GM12872 (cell line): Measurements from ENCODE around the gene PLAGL2.

Experiments
- TF ChIP-seq, protein P1 (sequence below): IDR thresholded peaks from 3 replicates; pipeline ENCODE4 v1.5.1; 2011; ENCODE audit warnings: low read depth, mild to moderate bottlenecking, low read length, moderate library complexity; ENCODE audit not compliant: insufficient read depth

PLAGL2 gene

DNA sequence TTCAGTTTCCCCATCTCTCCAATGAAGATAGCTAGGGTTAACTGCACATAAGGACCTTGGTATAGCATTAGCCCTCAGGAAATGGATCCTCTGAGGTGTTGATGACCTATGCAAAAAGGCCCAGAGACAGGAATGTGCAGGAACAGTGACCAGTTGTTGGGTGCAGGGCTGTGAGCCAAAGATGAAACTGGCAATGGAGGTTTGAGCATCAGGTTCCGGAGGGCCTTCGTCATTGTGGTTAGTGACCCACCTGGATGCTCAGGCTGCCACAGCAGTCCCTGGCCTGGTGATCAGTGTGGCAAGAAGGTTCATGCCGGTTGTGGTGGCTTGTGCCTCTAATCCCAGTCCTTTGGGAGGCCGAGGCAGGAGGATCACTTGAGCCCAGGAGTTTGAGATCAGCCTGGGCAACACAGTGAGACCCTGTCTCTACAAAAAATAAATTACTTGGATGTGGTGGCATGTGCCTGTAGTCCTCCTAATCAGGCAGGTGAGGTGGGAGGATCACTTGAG lies 54.3 kb downstream of the PLAGL2 start:
- TF ChIP-seq, protein P1, sequence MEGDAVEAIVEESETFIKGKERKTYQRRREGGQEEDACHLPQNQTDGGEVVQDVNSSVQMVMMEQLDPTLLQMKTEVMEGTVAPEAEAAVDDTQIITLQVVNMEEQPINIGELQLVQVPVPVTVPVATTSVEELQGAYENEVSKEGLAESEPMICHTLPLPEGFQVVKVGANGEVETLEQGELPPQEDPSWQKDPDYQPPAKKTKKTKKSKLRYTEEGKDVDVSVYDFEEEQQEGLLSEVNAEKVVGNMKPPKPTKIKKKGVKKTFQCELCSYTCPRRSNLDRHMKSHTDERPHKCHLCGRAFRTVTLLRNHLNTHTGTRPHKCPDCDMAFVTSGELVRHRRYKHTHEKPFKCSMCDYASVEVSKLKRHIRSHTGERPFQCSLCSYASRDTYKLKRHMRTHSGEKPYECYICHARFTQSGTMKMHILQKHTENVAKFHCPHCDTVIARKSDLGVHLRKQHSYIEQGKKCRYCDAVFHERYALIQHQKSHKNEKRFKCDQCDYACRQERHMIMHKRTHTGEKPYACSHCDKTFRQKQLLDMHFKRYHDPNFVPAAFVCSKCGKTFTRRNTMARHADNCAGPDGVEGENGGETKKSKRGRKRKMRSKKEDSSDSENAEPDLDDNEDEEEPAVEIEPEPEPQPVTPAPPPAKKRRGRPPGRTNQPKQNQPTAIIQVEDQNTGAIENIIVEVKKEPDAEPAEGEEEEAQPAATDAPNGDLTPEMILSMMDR: no peak

DNA sequence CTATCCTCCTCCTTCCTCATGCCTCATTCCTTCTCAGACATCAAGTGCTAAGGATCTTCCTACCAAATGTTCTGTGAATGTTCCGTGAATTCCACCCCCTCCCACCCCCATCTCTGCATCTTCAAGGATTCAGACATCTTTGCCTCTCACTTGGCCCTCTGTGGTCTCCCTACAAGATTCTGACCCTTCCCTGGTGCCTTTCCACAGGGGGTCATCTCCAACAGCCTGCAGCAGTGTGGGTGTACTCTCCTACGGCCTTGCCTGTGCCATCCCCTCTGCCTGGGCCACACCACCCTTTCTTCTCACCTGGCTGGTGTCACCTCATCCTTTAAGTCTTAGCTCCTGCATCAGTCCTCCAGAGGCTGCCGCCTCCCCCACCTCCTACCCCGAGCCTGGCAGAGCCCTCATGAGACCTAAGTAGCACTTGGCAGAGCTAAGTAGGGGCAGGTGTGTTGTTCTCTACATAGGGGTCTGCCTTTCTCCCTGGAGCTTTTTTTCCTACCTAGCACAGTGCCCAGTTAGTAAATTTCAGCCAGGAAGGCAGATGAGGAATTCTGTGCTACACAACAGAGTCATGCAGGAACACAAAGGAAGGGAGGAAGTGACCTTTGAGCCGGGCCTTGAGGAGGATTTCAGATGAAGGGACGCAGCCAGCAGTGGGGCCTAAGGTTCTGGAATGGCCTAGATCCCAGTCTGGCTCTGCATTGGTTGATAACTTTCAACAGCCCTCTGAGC lies 55.0 kb downstream of the PLAGL2 start:
- TF ChIP-seq, protein P1: no peak

DNA sequence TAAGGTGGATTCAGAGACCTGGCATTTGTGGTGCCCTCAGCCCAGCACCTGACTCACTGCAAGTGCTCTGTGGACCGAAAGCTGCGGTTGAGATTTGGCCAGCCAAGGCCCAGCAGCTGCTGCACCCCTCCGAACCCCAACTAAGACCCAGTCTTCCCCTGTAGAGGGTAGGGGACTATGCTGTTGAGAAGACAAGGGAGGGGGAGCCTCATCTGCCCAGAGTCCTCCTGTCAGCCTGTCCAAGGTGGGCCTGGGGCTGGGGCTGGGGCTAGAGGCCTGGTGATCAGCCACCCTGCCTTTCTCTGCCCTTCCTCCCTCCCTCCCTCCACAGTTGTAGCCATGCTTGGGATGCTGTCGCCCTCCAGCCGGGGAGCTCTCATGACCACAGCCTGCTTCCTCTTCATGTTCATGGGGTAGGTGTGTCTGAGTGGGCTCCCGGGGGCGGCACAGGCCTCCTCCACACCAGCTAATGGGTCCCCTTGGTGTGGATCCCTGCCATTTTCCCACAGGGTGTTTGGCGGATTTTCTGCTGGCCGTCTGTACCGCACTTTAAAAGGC lies 57.2 kb downstream of the PLAGL2 start:
- TF ChIP-seq, protein P1: no peak

DNA sequence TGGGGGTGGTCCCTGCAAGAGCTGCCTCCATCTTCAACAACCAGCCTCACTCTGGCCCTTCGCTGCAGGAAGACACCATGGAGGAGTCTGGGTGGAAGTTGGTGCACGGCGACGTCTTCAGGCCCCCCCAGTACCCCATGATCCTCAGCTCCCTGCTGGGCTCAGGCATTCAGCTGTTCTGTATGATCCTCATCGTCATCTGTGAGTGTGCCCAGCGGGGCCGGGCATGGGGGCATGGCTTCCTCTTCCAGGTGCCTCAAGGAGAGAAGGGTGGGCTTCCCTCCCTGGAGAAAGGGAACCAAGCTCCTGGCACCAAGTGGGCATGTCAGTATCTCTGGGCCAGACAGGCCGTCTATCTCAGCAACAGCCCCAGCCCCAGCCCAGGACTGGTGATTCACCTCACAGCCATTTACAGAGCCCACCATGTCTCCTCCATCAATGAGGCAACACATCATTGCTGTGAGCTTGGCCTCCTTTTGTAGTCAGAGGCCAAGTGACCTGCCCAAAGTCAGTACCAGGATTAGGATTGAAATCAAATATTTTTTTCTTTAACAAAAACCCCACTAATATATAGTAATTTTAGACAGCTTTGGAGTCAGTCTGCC lies 57.9 kb downstream of the PLAGL2 start:
- TF ChIP-seq, protein P1: no peak

DNA sequence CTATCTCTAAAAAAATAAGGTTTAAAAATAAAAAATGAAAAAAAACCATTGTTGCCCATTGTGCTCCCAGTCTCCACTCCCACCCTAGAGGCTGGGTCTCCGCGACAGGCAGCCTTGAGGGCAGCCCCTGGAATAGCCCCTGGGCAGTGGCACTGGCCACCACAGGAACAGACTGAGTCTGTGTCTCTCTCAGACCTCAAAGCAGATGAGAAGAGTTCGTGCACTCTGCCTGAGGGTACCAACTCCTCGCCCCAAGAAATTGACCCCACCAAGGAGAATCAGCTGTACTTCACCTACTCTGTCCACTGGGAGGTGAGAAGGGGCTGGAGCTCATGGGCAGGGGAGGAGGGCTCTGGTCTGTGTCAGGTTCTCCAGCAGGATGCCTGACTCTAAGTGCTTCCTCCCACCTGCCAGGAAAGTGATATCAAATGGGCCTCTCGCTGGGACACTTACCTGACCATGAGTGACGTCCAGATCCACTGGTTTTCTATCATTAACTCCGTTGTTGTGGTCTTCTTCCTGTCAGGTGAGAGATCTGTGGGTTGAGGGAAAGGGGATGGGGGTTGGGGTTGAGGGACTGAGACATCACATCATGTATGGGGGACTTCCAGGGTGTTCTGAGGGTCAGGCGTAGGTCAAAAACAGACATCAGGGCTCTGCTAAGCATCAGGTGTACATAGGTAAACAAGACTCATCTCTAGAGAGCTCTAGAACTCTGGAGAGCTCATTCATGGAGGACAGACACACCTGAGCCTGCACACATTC lies 62.5 kb downstream of the PLAGL2 start:
- TF ChIP-seq, protein P1: no peak

DNA sequence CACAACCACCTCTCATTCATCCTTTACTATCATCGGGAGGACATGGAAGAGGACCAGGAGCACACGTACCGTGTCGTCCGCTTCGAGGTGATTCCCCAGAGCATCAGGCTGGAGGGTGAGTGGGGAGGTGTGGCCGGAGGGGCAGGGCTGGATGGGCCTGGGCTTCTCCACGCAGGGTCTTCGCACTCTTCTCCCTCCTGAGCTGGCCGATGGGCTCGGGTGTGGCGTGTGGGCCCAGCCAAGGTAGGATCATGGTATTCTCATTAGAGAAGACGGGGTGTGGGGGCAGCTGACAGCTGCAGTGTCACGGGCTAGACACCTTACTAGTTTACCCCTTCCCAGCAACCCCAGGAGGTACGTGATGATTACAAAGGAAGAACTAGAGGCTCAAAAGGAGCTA lies 64.6 kb downstream of the PLAGL2 start:
- TF ChIP-seq, protein P1: no peak
